Neural progenitor cell (in vitro differentiated cells): ENCODE results near the gene BICDL2.

Source experiments
- CTCF ChIP-seq: fragments of 200-600 bp; sonication (generic); IDR thresholded peaks from 2 replicates; pipeline ENCODE4 v1.5.1; 2017; ENCODE audit warnings: antibody characterized with exemption, mild to moderate bottlenecking
- EZH2 ChIP-seq: fragments of 200-600 bp; sonication (generic); IDR thresholded peaks from 2 replicates; pipeline ENCODE4 v1.6.1; 2017; ENCODE audit warnings: antibody characterized with exemption, mild to moderate bottlenecking, moderate library complexity
- EZH2phosphoT487 ChIP-seq: fragments of 200-600 bp; sonication (generic); IDR thresholded peaks from 2 replicates; pipeline ENCODE4 v1.6.1; 2017; ENCODE audit warnings: antibody characterized with exemption

GRCh38 chr16:3065069-3065741, 28.5 kb upstream of the BICDL2 start, which contains the start of gene IL32:
- TF ChIP-seq CTCF (no peak), EZH2 (no peak), EZH2phosphoT487 (no peak)
